PC-3 (cell line): ENCODE data around the gene KIF18A. TPM values are rescaled to one million over a fixed set of nuclear protein-coding genes. Genes with fewer than 3 reads are reported as not detected.
"Not testable (repeated sequence)": the region's sequence is repeated elsewhere in the genome, so short reads cannot be mapped to it uniquely, and the experiment has no call there.

Experiments used
- ATAC-seq: fragments of 200-7000 bp; cut with Tn5 transposase; 2 replicates; pipeline ENCODE4 v1.9.1; 2020; ENCODE audit warnings: mild to moderate bottlenecking, moderate library complexity
- BruUV-seq: library from RNA; stranded (reverse); fragments of 400-500 nt; replicated peaks from 2 replicates; lab custom pipeline; 2021; lab: Mats Ljungman, UMichigan
- CTCF ChIA-PET: fragments of 300-600 bp; sonication (Branson Sonifier 250); formaldehyde crosslinking; loops from one replicate; lab custom pipeline; 2022; ENCODE audit warnings: antibody characterized with exemption; lab: Charles Lee
- POLR2A ChIA-PET: fragments of 300-600 bp; sonication (Branson Sonifier 250); formaldehyde crosslinking; loops from one replicate; lab custom pipeline; 2022; ENCODE audit warnings: antibody characterized with exemption; ENCODE audit not compliant: unreplicated experiment; lab: Charles Lee
- DNase-seq: peaks from one replicate; pipeline ENCODE4 v3.0.0-alpha.2; 2015
- H2AFZ ChIP-seq: fragments of 300-600 bp; sonication (generic); 2 replicates; pipeline ENCODE4 v1.6.0; 2016; ENCODE audit warnings: antibody characterized with exemption, low read length
- H3F3A ChIP-seq: fragments of 300-600 bp; sonication (generic); one replicate; pipeline ENCODE4 v1.6.0; 2017; ENCODE audit warnings: antibody characterized with exemption, low read length, control low read depth, mild to moderate bottlenecking; ENCODE audit not compliant: unreplicated experiment
- H3K27ac ChIP-seq: fragments of 300-600 bp; sonication (generic); 2 replicates; pipeline ENCODE4 v1.5.1; 2016; ENCODE audit warnings: mild to moderate bottlenecking, low read length
- H3K27me3 ChIP-seq: fragments of 300-600 bp; sonication (generic); 2 replicates; pipeline ENCODE4 v1.6.1; 2016; ENCODE audit warnings: low read length, mixed read lengths
- H3K36me3 ChIP-seq: fragments of 300-600 bp; sonication (generic); 2 replicates; pipeline ENCODE4 v1.6.1; 2016; ENCODE audit warnings: low read depth, mixed run types, low read length, mixed read lengths
- H3K4me1 ChIP-seq: fragments of 300-600 bp; sonication (generic); 2 replicates; pipeline ENCODE4 v1.5.1; 2016; ENCODE audit warnings: low read length; ENCODE audit not compliant: insufficient read depth
- H3K4me2 ChIP-seq: fragments of 300-600 bp; sonication (generic); 2 replicates; pipeline ENCODE4 v1.6.0; 2016; ENCODE audit warnings: low read length
- H3K4me3 ChIP-seq: fragments of 300-600 bp; sonication (generic); 2 replicates; pipeline ENCODE4 v1.5.1; 2016; ENCODE audit warnings: mild to moderate bottlenecking, low read length, mixed read lengths
- H3K79me2 ChIP-seq: fragments of 300-600 bp; sonication (generic); 2 replicates; pipeline ENCODE4 v1.6.1; 2017; ENCODE audit warnings: low read length, mixed read lengths
- H3K9ac ChIP-seq: fragments of 300-600 bp; sonication (generic); 2 replicates; pipeline ENCODE4 v1.6.0; 2016; ENCODE audit warnings: mild to moderate bottlenecking, low read length
- H3K9me2 ChIP-seq: fragments of 300-600 bp; sonication (generic); replicated peaks from 2 replicates; pipeline ENCODE4 v1.6.1; 2016; ENCODE audit warnings: mixed run types, low read length, mixed read lengths
- H3K9me3 ChIP-seq: fragments of 300-600 bp; sonication (generic); 2 replicates; pipeline ENCODE4 v1.6.1; 2016; ENCODE audit warnings: low read length, mixed read lengths
- H4K20me1 ChIP-seq: fragments of 300-600 bp; sonication (generic); 2 replicates; pipeline ENCODE4 v1.6.1; 2016; ENCODE audit warnings: low read length, mixed read lengths
- EZH2 ChIP-seq: fragments of 300-600 bp; sonication (generic); IDR thresholded peaks from one replicate; pipeline ENCODE4 v1.6.1; 2017; ENCODE audit warnings: antibody characterized with exemption, mild to moderate bottlenecking, low read length; ENCODE audit not compliant: unreplicated experiment
- EZH2phosphoT487 ChIP-seq: fragments of 300-600 bp; sonication (generic); IDR thresholded peaks from 2 replicates; pipeline ENCODE4 v1.6.1; 2018; ENCODE audit warnings: mild to moderate bottlenecking, antibody characterized with exemption, low read length, borderline replicate concordance
- intact Hi-C: fragments of 100-400 bp; cut with micrococcal nuclease; formaldehyde crosslinking; loops from 2 replicates; pipeline ENCODE4 v1.9.0; 2023
- total RNA-seq: library from RNA; depleted of rRNA; stranded (reverse); fragments of >200 nt; gene quantifications from 2 replicates; pipeline ENCODE4 v1.2.3, GENCODE V29; 2014
- TF ChIP-seq, protein P1 (sequence below): fragments of 300-600 bp; sonication (generic); conservative IDR thresholded peaks from 2 replicates; pipeline ENCODE4 v1.5.1; 2017; ENCODE audit warnings: antibody characterized with exemption, low read depth, mild to moderate bottlenecking, low read length

KIF18A gene
- total RNA-seq, 1 experiment from 2014 or later = 15.3 TPM

DNA sequence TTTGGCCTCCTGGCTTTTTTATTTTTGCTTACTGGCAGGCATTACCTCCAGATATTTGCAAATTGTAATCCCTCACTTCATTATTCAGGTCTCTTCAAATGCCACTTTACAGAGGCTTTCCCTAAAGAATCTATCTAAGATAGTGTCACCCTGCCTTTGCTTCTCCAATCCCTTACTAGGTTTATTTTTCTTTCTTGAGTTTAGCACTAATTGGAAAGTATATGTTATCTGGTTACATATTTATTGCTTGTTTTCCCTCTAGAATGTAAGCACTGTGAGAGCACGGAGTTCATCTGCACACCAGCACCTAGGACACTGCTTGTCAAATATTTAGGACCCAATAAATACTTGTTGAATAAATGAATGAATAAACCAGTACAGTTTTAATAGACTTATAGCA is 3.5 kb downstream of the KIF18A start:
- DNase-seq (no peak), ATAC-seq (no peak)
- ChIA-PET POLR2A (interaction anchor here (0.7 to 1.1 kb wide), 2 partner anchors 12 to 386 kb away, joined by 3 to 5 read pairs; no protein-coding TSS in a partner anchor), CTCF (no interaction called here)
- Histone ChIP-seq H3K9me2 (no peaks in the 10 kb centered on the region), H3K79me2 (peaks cover 92% of the 10 kb centered on the region), H3K9me3 (no peaks in the 10 kb centered on the region), H3K4me2 (peak overlapping the region; percentile 88), H4K20me1 (no peaks in the 10 kb centered on the region), H2AFZ (no peak overlapping the region), H3K27ac (no peak overlapping the region), H3K4me3 (peak overlapping the region; percentile 3; the same call in 1 of the 2 replicates), H3K9ac (no peak overlapping the region), H3K4me1 (peaks cover 54% of the 10 kb centered on the region), H3K27me3 (no peaks in the 10 kb centered on the region), H3K36me3 (no peaks in the 10 kb centered on the region), H3F3A (no peaks in the 10 kb centered on the region)
- TF ChIP-seq, protein P1, sequence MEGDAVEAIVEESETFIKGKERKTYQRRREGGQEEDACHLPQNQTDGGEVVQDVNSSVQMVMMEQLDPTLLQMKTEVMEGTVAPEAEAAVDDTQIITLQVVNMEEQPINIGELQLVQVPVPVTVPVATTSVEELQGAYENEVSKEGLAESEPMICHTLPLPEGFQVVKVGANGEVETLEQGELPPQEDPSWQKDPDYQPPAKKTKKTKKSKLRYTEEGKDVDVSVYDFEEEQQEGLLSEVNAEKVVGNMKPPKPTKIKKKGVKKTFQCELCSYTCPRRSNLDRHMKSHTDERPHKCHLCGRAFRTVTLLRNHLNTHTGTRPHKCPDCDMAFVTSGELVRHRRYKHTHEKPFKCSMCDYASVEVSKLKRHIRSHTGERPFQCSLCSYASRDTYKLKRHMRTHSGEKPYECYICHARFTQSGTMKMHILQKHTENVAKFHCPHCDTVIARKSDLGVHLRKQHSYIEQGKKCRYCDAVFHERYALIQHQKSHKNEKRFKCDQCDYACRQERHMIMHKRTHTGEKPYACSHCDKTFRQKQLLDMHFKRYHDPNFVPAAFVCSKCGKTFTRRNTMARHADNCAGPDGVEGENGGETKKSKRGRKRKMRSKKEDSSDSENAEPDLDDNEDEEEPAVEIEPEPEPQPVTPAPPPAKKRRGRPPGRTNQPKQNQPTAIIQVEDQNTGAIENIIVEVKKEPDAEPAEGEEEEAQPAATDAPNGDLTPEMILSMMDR = no peak
- no peak for TF ChIP-seq EZH2phosphoT487
- no peak for TF ChIP-seq EZH2
- intact Hi-C loops = loop anchor here (5.0 kb wide), 1 partner anchor 322 kb away; no protein-coding TSS in a partner anchor
- BruUV-seq = no TSS peak

- Histone ChIP-seq H3K4me2 (peak overlapping the region; percentile 88; the same call in 1 of the 2 replicates), H3K4me1 (peaks cover 42% of the 10 kb centered on the region), H3K79me2 (peaks cover 99% of the 10 kb centered on the region)
- H3K4me3 ChIP-seq, POLR2A ChIA-PET, H3K36me3 ChIP-seq, H3K27me3 ChIP-seq, H3K9me2 ChIP-seq, H3K9ac ChIP-seq, BruUV-seq, H3F3A ChIP-seq, H3K9me3 ChIP-seq, H2AFZ ChIP-seq, H4K20me1 ChIP-seq, H3K27ac ChIP-seq, CTCF ChIA-PET: not testable (repeated sequence)
- intact Hi-C loops = loop anchor here (2.0 to 5.0 kb wide), 2 partner anchors 51 to 320 kb away; no protein-coding TSS in a partner anchor
- ATAC-seq (peak; percentile 59), DNase-seq (peak; percentile 40)
Observed at GRCh38 chr11:28102300-28102699, 5.7 kb downstream of the KIF18A start.

- no peak overlapping the region for H3K4me3 ChIP-seq
- intact Hi-C loops = loop anchor here (5.0 kb wide), 1 partner anchor 318 kb away; no protein-coding TSS in a partner anchor
- POLR2A ChIA-PET = no interaction called here
Observed at GRCh38 chr11:28100665-28101064, 7.3 kb downstream of the KIF18A start.

More at GRCh38 chr11:28100665-28101064, 7.3 kb downstream of the KIF18A start:
- no peak overlapping the region for H3K9ac ChIP-seq
- TF ChIP-seq EZH2 = no peak
- TF ChIP-seq, protein P1 = no peak
- TF ChIP-seq EZH2phosphoT487 = no peak
- H3K27me3 ChIP-seq = no peaks in the 10 kb centered on the region
- H3K79me2 ChIP-seq = peaks cover 94% of the 10 kb centered on the region
- CTCF ChIA-PET = no interaction called here
- no TSS peak for BruUV-seq
- no peaks in the 10 kb centered on the region for H3F3A ChIP-seq
- H4K20me1 ChIP-seq = no peaks in the 10 kb centered on the region
- no peaks in the 10 kb centered on the region for H3K9me2 ChIP-seq
- H3K27ac ChIP-seq = no peak overlapping the region
- H3K4me2 ChIP-seq = no peak overlapping the region
- peaks cover 3% of the 10 kb centered on the region; the same call in 1 of the 2 replicates for H3K36me3 ChIP-seq
- DNase-seq (no peak), ATAC-seq (no peak)
- H3K4me1 ChIP-seq = peaks cover 32% of the 10 kb centered on the region
- no peaks in the 10 kb centered on the region for H3K9me3 ChIP-seq
- no peak overlapping the region for H2AFZ ChIP-seq
